CD4-positive, alpha-beta T cell treated with Interleukin-15 for 1 hour (primary cell): Measurements from ENCODE around the gene MTFR1L.

ENCODE experiments used
- DNase-seq: peaks from one replicate; pipeline ENCODE4 v3.0.0-alpha.2; 2020

Gene MTFR1L

GRCh38 chr1:25808481-25809244, 11.1 kb upstream of the MTFR1L start:
- no peak for DNase-seq

- DNase-seq = no peak
Measured at GRCh38 chr1:25809283-25809926, 10.3 kb upstream of the MTFR1L start.

- no peak for DNase-seq
Measured at GRCh38 chr1:25809929-25810328, 9.8 kb upstream of the MTFR1L start.

- peak; percentile 74 for DNase-seq
Measured at GRCh38 chr1:25810341-25811299, 9.1 kb upstream of the MTFR1L start.

GRCh38 chr1:25811384-25812082, 8.2 kb upstream of the MTFR1L start:
- no peak for DNase-seq

- no peak for DNase-seq
Measured at GRCh38 chr1:25813071-25813733, 6.6 kb upstream of the MTFR1L start.

- DNase-seq = no peak
Measured at GRCh38 chr1:25813734-25814471, 5.9 kb upstream of the MTFR1L start.

GRCh38 chr1:25814549-25815087, 5.1 kb upstream of the MTFR1L start:
- no peak for DNase-seq

GRCh38 chr1:25815208-25816111, 4.3 kb upstream of the MTFR1L start:
- no peak for DNase-seq

- DNase-seq = no peak
Measured at GRCh38 chr1:25816112-25816718, 3.5 kb upstream of the MTFR1L start.

- no peak for DNase-seq
Measured at GRCh38 chr1:25817840-25818501, 1.8 kb upstream of the MTFR1L start.

GRCh38 chr1:25818569-25818968, 1.2 kb upstream of the MTFR1L start:
- no peak for DNase-seq

GRCh38 chr1:25820247-25821111, 725 bp downstream of the MTFR1L start:
- peak; percentile 78 for DNase-seq

- DNase-seq = no peak
Measured at GRCh38 chr1:25821112-25821476, 1.3 kb downstream of the MTFR1L start.

- no peak for DNase-seq
Measured at GRCh38 chr1:25821630-25822091, 1.9 kb downstream of the MTFR1L start.

GRCh38 chr1:25825605-25826004, 5.9 kb downstream of the MTFR1L start:
- DNase-seq = no peak

GRCh38 chr1:25826571-25826970, 6.8 kb downstream of the MTFR1L start:
- no peak for DNase-seq

GRCh38 chr1:25828491-25828890, 8.7 kb downstream of the MTFR1L start:
- DNase-seq = no peak
